Upper lobe of left lung (tissue), 6 donors: ENCODE measurements around the gene CARMIL1. TPM values are rescaled to one million over a fixed set of nuclear protein-coding genes. Genes with fewer than 3 reads are reported as not detected.

Source experiments
- ATAC-seq, 2 donors: fragments of 200-7000 bp; cut with Tn5 transposase; one replicate each; pipeline ENCODE4 v1.9.1; 2022; ENCODE audit warnings: mild to moderate bottlenecking in 2 of 2, moderate library complexity in 2 of 2; ENCODE audit not compliant: low FRiP score in 2 of 2
- DNase-seq, 2 donors: peaks; one replicate each; pipeline ENCODE4 v3.0.0-alpha.2; 2019 to 2020
- H3K27ac ChIP-seq, 4 donors: fragments of 200-600 bp; sonication (generic); one replicate each; pipeline ENCODE4 v1.5.1; 2016 to 2019
- H3K27me3 ChIP-seq, 4 donors: fragments of 200-600 bp; sonication (generic); one replicate each; pipeline ENCODE4 v1.5.1; 2017 to 2019
- H3K36me3 ChIP-seq, 4 donors: fragments of 200-600 bp; sonication (generic); one replicate each; pipeline ENCODE4 v1.5.1; 2016 to 2019
- H3K4me1 ChIP-seq, 4 donors: fragments of 200-600 bp; sonication (generic); one replicate each; pipeline ENCODE4 v1.5.1; 2018 to 2019
- H3K4me3 ChIP-seq, 4 donors: fragments of 200-600 bp; sonication (generic); one replicate each; pipeline ENCODE4 v1.5.1; 2017 to 2019; ENCODE audit warnings: mild to moderate bottlenecking in 2 of 4, moderate library complexity in 1 of 4
- H3K9me3 ChIP-seq, 4 donors: fragments of 200-600 bp; sonication (generic); one replicate each; pipeline ENCODE4 v1.5.1; 2018 to 2019
- EP300 ChIP-seq, 4 donors: sonication (generic); formaldehyde crosslinking; IDR thresholded peaks; one replicate each; pipeline ENCODE4 v1.5.1; 2017; ENCODE audit warnings: antibody characterized with exemption in 4 of 4, control low read depth in 2 of 4
- POLR2A ChIP-seq, 4 donors: fragments of 450-650 bp; IDR thresholded peaks; one replicate each; pipeline ENCODE4 v1.5.1; 2016 to 2017; ENCODE audit warnings: antibody characterized with exemption in 4 of 4, mild to moderate bottlenecking in 2 of 4
- POLR2AphosphoS5 ChIP-seq, 2 donors: sonication (generic); formaldehyde crosslinking; IDR thresholded peaks; one replicate each; pipeline ENCODE4 v1.5.1; 2017; ENCODE audit warnings: antibody characterized with exemption in 2 of 2
- WGBS, 2 donors: methylation state at CpG; one replicate each; pipeline ENCODE4 v1.1.5; 2017 to 2018; 5-methylcytosine and 5-hydroxymethylcytosine counted together
- total RNA-seq, 6 donors: library from RNA; depleted of rRNA in 4 of 6; stranded (reverse); fragments of >200 nt in 4 of 6; gene quantifications; one replicate each; pipeline versions ENCODE4 v1.1.0 to v1.2.1, GENCODE V29; 2016 to 2021
- TF ChIP-seq, protein P1 (sequence below), 6 experiments: fragments of 450-650 bp in 4 of 6; fragments of 200-600 bp in 2 of 6; sonication (generic) in 2 of 6; IDR thresholded peaks; one replicate each; pipeline ENCODE4 v1.5.1; 2016 to 2019; ENCODE audit warnings: antibody characterized with exemption in 6 of 6
- donor health status: DM: no; HTN: no; CAD: no; lungs with moderate emphysema.
- donor health status: DM: no; HTN: yes; CAD: no; lungs with severe emphysema.

The CARMIL1 gene
- total RNA-seq, 6 donors from 2014 or later = 19.8 to 78.6 (median 44.9) TPM

DNA sequence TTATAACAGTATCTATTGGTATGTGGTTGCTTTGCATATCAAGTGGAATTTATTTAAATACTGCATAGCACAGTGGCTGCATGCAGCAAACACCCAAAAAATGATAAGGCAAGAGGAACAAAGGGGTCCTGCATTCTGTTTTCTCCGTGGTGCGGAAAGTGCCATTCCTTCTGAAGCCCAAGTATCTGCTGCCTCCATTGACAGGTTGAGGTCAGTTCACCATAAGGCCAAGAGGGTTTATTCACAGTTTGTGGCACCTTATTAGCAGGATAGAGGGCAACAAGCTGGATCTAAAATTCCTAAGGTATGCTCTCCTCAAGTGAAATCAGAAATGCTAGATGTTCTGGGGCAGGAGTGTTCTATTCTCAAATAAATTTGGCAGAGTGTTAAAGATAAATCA lies 9.3 kb downstream of the CARMIL1 start:
- no peak for ATAC-seq
- WGBS, 2 donors = 91 to 97% methylated on average over 2 of the region's 2 CpGs
- TF ChIP-seq, protein P1, sequence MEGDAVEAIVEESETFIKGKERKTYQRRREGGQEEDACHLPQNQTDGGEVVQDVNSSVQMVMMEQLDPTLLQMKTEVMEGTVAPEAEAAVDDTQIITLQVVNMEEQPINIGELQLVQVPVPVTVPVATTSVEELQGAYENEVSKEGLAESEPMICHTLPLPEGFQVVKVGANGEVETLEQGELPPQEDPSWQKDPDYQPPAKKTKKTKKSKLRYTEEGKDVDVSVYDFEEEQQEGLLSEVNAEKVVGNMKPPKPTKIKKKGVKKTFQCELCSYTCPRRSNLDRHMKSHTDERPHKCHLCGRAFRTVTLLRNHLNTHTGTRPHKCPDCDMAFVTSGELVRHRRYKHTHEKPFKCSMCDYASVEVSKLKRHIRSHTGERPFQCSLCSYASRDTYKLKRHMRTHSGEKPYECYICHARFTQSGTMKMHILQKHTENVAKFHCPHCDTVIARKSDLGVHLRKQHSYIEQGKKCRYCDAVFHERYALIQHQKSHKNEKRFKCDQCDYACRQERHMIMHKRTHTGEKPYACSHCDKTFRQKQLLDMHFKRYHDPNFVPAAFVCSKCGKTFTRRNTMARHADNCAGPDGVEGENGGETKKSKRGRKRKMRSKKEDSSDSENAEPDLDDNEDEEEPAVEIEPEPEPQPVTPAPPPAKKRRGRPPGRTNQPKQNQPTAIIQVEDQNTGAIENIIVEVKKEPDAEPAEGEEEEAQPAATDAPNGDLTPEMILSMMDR (IDR thresholded peaks at IDR 0.05) = no peak
- TF ChIP-seq POLR2AphosphoS5 (IDR thresholded peaks at IDR 0.05) = no peak
- no peak for TF ChIP-seq POLR2A (IDR thresholded peaks at IDR 0.05)
- TF ChIP-seq EP300 (IDR thresholded peaks at IDR 0.05) = no peak
- H3K9me3 ChIP-seq = no peaks in the 10 kb centered on the region
- DNase-seq = no peak
- H3K27ac ChIP-seq = no peak overlapping the region
- peaks cover 0 to 36% (median 0%) of the 10 kb centered on the region in 4 donors for H3K4me1 ChIP-seq
- no peaks in the 10 kb centered on the region for H3K36me3 ChIP-seq
- no peaks in the 10 kb centered on the region for H3K27me3 ChIP-seq
- no peak overlapping the region for H3K4me3 ChIP-seq

DNA sequence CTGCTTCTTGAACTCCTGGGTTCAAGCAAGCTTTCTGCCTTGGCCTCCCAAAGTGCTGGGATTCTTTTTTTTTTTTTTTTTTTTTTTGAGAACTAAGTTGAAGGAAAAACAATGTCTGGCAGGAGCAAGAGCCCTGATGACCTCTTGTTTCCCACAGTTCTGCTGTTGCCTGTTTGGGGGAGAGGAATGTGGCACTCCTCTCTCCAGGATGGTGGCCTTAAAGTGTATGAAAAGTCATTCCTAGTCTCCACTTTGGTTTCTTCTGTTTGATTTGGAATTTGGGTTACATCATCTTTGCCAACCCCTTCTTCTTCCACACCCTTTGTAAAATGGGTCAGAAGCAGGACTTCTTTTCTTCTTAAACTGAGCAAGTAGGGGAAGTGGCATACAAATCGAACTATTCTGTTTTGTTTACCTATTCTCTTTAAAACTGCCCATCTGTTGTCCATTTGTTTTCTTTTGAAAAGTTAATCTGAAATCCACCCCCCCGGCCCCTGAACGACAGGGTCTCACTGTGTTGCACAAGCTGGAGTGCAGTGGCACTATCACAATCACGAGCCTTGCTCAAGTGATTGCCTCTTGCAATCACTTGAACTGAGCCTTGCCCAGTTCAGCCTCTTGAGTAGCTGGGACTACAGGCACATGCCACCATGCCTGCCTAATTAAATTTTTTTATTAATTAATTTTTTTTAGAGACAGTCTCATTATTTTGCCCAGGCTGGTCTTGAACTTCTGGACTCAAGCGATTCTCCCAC lies 11.3 kb downstream of the CARMIL1 start:
- H3K4me1 ChIP-seq = peaks cover 0 to 38% (median 5%) of the 10 kb centered on the region in 4 donors
- H3K27ac ChIP-seq = peak overlapping the region in 3 of 4 donors; percentile 31 to 56 (median 48)
- DNase-seq (peak in 1 of 2 donors; percentile 56), ATAC-seq (peak in 1 of 2 donors; percentile 52)
- 49 to 58% methylated on average over 5 of the region's 5 CpGs for WGBS, 2 donors
- no peaks in the 10 kb centered on the region for H3K9me3 ChIP-seq
- TF ChIP-seq, protein P1 (IDR thresholded peaks at IDR 0.05) = no peak
- TF ChIP-seq POLR2AphosphoS5 (IDR thresholded peaks at IDR 0.05) = peak in 1 of 2 donors; percentile 29
- no peak overlapping the region for H3K4me3 ChIP-seq
- no peaks in the 10 kb centered on the region for H3K27me3 ChIP-seq
- H3K36me3 ChIP-seq = no peaks in the 10 kb centered on the region

DNA sequence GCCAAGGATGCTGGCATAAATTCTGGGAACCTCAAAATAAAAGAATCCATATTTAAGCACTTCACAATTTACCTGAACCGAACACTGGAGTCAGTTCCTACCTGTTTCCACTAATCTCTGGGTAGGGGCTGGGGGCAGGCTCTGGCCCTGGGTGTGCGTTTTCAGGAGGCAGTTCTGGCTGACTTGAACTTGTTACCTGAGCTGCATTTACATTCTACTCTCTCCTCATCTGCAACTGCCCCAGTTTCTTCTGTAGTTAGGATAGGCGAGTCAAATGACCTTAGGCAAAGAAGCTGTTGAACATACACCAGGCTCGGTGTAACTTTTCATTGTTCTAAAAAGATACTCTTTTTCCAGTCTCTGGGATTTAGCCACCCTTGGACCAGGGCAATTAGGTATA lies 13.2 kb downstream of the CARMIL1 start:
- H3K27ac ChIP-seq = no peak overlapping the region
- 88 to 90% methylated on average over 4 of the region's 4 CpGs for WGBS, 2 donors
- H3K4me1 ChIP-seq = peaks cover 0 to 43% (median 10%) of the 10 kb centered on the region in 4 donors
- no peak overlapping the region for H3K4me3 ChIP-seq
- H3K36me3 ChIP-seq = no peaks in the 10 kb centered on the region
- no peak for DNase-seq
- no peaks in the 10 kb centered on the region for H3K27me3 ChIP-seq
- ATAC-seq = no peak
- no peaks in the 10 kb centered on the region for H3K9me3 ChIP-seq
- no peak for TF ChIP-seq EP300 (IDR thresholded peaks at IDR 0.05)
- no peak for TF ChIP-seq POLR2AphosphoS5 (IDR thresholded peaks at IDR 0.05)
- TF ChIP-seq, protein P1 (IDR thresholded peaks at IDR 0.05) = no peak
- no peak for TF ChIP-seq POLR2A (IDR thresholded peaks at IDR 0.05)

DNA sequence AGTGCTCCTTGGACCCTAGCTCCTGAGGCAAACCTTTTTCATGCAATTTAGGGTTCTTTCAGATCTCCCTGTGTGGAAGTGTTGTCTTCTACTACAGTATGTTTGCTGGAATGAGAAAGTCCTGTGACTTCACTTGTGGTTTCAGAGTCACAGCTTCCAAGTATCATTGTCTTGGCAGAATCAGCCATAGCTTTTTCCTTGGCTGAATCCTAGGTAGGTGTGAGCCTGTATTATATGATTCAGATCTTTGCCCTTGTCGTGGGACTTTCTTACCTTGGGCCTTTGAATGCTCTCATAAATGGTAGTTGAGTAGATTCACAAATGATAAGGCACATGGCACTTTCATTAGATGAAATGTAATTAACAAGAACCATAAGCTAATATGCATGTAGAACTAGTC lies 16.5 kb downstream of the CARMIL1 start:
- peaks cover 5 to 31% (median 14%) of the 10 kb centered on the region in 4 donors for H3K4me1 ChIP-seq
- H3K9me3 ChIP-seq = no peaks in the 10 kb centered on the region
- H3K27me3 ChIP-seq = no peaks in the 10 kb centered on the region
- H3K36me3 ChIP-seq = no peaks in the 10 kb centered on the region
- no peak overlapping the region for H3K4me3 ChIP-seq
- TF ChIP-seq POLR2A (IDR thresholded peaks at IDR 0.05) (no peak), POLR2AphosphoS5 (IDR thresholded peaks at IDR 0.05) (no peak), EP300 (IDR thresholded peaks at IDR 0.05) (no peak)
- TF ChIP-seq, protein P1 (IDR thresholded peaks at IDR 0.05) = no peak
- WGBS, 2 donors = 63 to 84% methylated on average over 1 of the region's 1 CpG
- ATAC-seq = peak in 1 of 2 donors; percentile 55
- no peak for DNase-seq
- H3K27ac ChIP-seq = peak overlapping the region; percentile 54 to 71 (median 64)
